HCT116 (cell line): Measurements from ENCODE around the gene ARMH4. TPM values are rescaled to one million over a fixed set of nuclear protein-coding genes. Genes with fewer than 3 reads are reported as not detected.

Source experiments
- ATAC-seq: fragments of 200-7000 bp; cut with Tn5 transposase; 2 replicates; pipeline ENCODE4 v1.9.1; 2020; ENCODE audit warnings: mild to moderate bottlenecking, moderate library complexity
- BruUV-seq: library from RNA; stranded (reverse); fragments of 400-500 nt; replicated peaks from 2 replicates; lab custom pipeline; 2021; lab: Mats Ljungman, UMichigan
- CTCF ChIA-PET: fragments of 300-600 bp; sonication (Branson Sonifier 250); formaldehyde crosslinking; loops from one replicate; lab custom pipeline; 2021; ENCODE audit warnings: antibody characterized with exemption; lab: Charles Lee
- POLR2A ChIA-PET: fragments of 300-600, 350-600 bp; sonication (Branson Sonifier 250); formaldehyde crosslinking; loops from one replicate; lab custom pipeline; 2021; ENCODE audit warnings: antibody characterized with exemption; lab: Charles Lee
- RAD21 ChIA-PET, 2 experiments: fragments of 300-600 bp; sonication (Branson Sonifier 250); formaldehyde crosslinking; loops; one replicate each; lab custom pipeline; 2023; ENCODE audit warnings: low total read pairs in 2 of 2; ENCODE audit not compliant: uncharacterized antibody in 2 of 2, unreplicated experiment in 2 of 2, low non-redundant PET in 1 of 2; lab: Charles Lee
- DNase-seq: peaks from one replicate; pipeline ENCODE4 v3.0.0-alpha.2; 2010; ENCODE audit warnings: low read depth, low spot score
- H2AFZ ChIP-seq: fragments of 200-600 bp; shearing (Covaris generic), sonication (generic); 2 replicates; pipeline ENCODE4 v1.6.1; 2017; ENCODE audit warnings: low read depth, mixed run types, mixed read lengths, antibody characterized with exemption, low read length; ENCODE audit not compliant: poor library complexity, severe bottlenecking
- H3K27ac ChIP-seq: 2 replicates; pipeline ENCODE4 v1.5.1; 2012; ENCODE audit warnings: low read depth, low read length
- H3K27me3 ChIP-seq: fragments of 200-600 bp; sonication (generic); 2 replicates; pipeline ENCODE4 v1.6.1; 2016; ENCODE audit warnings: mixed run types, low read length, mixed read lengths; ENCODE audit not compliant: insufficient read depth
- H3K36me3 ChIP-seq, 2 experiments: fragments of 200-500 bp in 1 of 2; fragments of 200-600 bp in 1 of 2; sonication (Bioruptor generic) in 1 of 2; sonication (generic) in 1 of 2; 2 replicates each; pipeline versions ENCODE4 v1.5.1 to v1.6.1; 2014 to 2016; ENCODE audit warnings: low read length in 2 of 2, inconsistent platforms in 1 of 2, mixed read lengths in 1 of 2, mixed run types in 1 of 2; ENCODE audit not compliant: insufficient read depth in 2 of 2, control insufficient read depth in 1 of 2
- H3K4me1 ChIP-seq, 2 experiments: fragments of 200-600 bp in 1 of 2; sonication (generic) in 1 of 2; 2 replicates each; pipeline versions ENCODE4 v1.5.1 to v1.6.1; 2012 to 2017; ENCODE audit warnings: low read length in 2 of 2, inconsistent platforms in 1 of 2, mild to moderate bottlenecking in 1 of 2, mixed read lengths in 1 of 2, mixed run types in 1 of 2, moderate library complexity in 1 of 2; ENCODE audit not compliant: insufficient read depth in 2 of 2, control insufficient read depth in 1 of 2
- H3K4me2 ChIP-seq: fragments of 200-600 bp; sonication (generic); 2 replicates; pipeline ENCODE4 v1.6.1; 2017; ENCODE audit warnings: mixed run types, low read length, mixed read lengths
- H3K4me3 ChIP-seq, 2 experiments: fragments of 200-600 bp in 1 of 2; sonication (generic) in 1 of 2; replicated peaks in 1 of 2; 2 replicates each; pipeline ENCODE4 v1.5.1; 2011 to 2016; ENCODE audit warnings: low read length in 2 of 2, control low read depth in 1 of 2, low read depth in 1 of 2, mild to moderate bottlenecking in 1 of 2, mixed read lengths in 1 of 2, mixed run types in 1 of 2
- H3K79me2 ChIP-seq: fragments of 200-600 bp; sonication (generic); 2 replicates; pipeline ENCODE4 v1.6.1; 2017; ENCODE audit warnings: mild to moderate bottlenecking, mixed run types, low read length, moderate library complexity, mixed read lengths; ENCODE audit not compliant: insufficient read depth
- H3K9ac ChIP-seq: fragments of 200-600 bp; sonication (generic); 2 replicates; pipeline ENCODE4 v1.6.1; 2016; ENCODE audit warnings: low read length, mixed read lengths
- H3K9me2 ChIP-seq: fragments of 200-600 bp; sonication (generic), shearing (Covaris generic); 2 replicates; pipeline ENCODE4 v1.6.1; 2017; ENCODE audit warnings: mixed run types, mild to moderate bottlenecking, moderate library complexity; ENCODE audit not compliant: insufficient read depth
- H3K9me3 ChIP-seq, 2 experiments: fragments of 200-500 bp in 1 of 2; fragments of 200-600 bp in 1 of 2; sonication (Bioruptor generic) in 1 of 2; sonication (generic) in 1 of 2; 2 replicates each; pipeline ENCODE4 v1.6.1; 2014 to 2017; ENCODE audit warnings: low read length in 2 of 2, mixed read lengths in 2 of 2, inconsistent platforms in 1 of 2, low read depth in 1 of 2, mild to moderate bottlenecking in 1 of 2, mixed run types in 1 of 2, moderate library complexity in 1 of 2; ENCODE audit not compliant: control insufficient read depth in 1 of 2, insufficient read depth in 1 of 2
- H4K20me1 ChIP-seq: fragments of 200-600 bp; sonication (generic), shearing (Covaris generic); 2 replicates; pipeline ENCODE4 v1.6.1; 2017; ENCODE audit warnings: mixed run types, mild to moderate bottlenecking, moderate library complexity; ENCODE audit not compliant: insufficient read depth
- CBX3 ChIP-seq: IDR thresholded peaks from 2 replicates; pipeline ENCODE4 v1.6.1; 2012; ENCODE audit warnings: low read depth
- CEBPB ChIP-seq: IDR thresholded peaks from 2 replicates; pipeline ENCODE4 v1.6.1; 2012; ENCODE audit warnings: low read depth
- EGR1 ChIP-seq: IDR thresholded peaks from 2 replicates; pipeline ENCODE4 v1.6.1; 2012; ENCODE audit warnings: low read depth
- EZH2 ChIP-seq: fragments of 200-600 bp; sonication (generic); IDR thresholded peaks from 2 replicates; pipeline ENCODE4 v1.6.1; 2017; ENCODE audit warnings: antibody characterized with exemption, mixed run types
- POLR2AphosphoS5 ChIP-seq: IDR thresholded peaks from 2 replicates; pipeline ENCODE4 v1.6.1; 2011; ENCODE audit warnings: mild to moderate bottlenecking, low read depth, low read length, moderate library complexity
- RAD21 ChIP-seq: IDR thresholded peaks from 2 replicates; pipeline ENCODE4 v1.6.1; 2012; ENCODE audit warnings: low read depth, mild to moderate bottlenecking
- SRF ChIP-seq: IDR thresholded peaks from 2 replicates; pipeline ENCODE4 v1.6.1; 2012; ENCODE audit warnings: low read depth
- TCF7L2 ChIP-seq: IDR thresholded peaks from 2 replicates; pipeline ENCODE4 v1.7.0; 2011; ENCODE audit warnings: borderline replicate concordance, inconsistent platforms; ENCODE audit not compliant: insufficient read depth, insufficient read length; ENCODE audit errors: extremely low read depth
- YY1 ChIP-seq: IDR thresholded peaks from 2 replicates; pipeline ENCODE4 v1.6.1; 2011; ENCODE audit warnings: low read length, low read depth, moderate library complexity, mild to moderate bottlenecking; ENCODE audit not compliant: insufficient replicate concordance; ENCODE audit errors: extremely low read depth
- ZFX ChIP-seq: fragments of 450-650 bp; IDR thresholded peaks from 2 replicates; pipeline ENCODE4 v1.6.1; 2017
- intact Hi-C: fragments of 100-400 bp; cut with micrococcal nuclease; formaldehyde crosslinking; loops from 2 replicates; pipeline ENCODE4 v1.10.0; 2022
- total RNA-seq: library from RNA; stranded (reverse); gene quantifications from one replicate; pipeline ENCODE4 v1.2.1, GENCODE V29; 2021; ENCODE audit not compliant: unreplicated experiment
- TF ChIP-seq, protein P1 (sequence below): IDR thresholded peaks from 2 replicates; pipeline ENCODE4 v1.6.1; 2012
- TF ChIP-seq, protein P2 (sequence below): IDR thresholded peaks from 2 replicates; pipeline ENCODE4 v1.6.1; 2012; ENCODE audit warnings: low read depth
- TF ChIP-seq, protein P3 (sequence below): IDR thresholded peaks from 2 replicates; pipeline ENCODE4 v1.6.1; 2012

ARMH4 gene
- total RNA-seq, 1 experiment from 2014 or later = 1.7 TPM

DNA sequence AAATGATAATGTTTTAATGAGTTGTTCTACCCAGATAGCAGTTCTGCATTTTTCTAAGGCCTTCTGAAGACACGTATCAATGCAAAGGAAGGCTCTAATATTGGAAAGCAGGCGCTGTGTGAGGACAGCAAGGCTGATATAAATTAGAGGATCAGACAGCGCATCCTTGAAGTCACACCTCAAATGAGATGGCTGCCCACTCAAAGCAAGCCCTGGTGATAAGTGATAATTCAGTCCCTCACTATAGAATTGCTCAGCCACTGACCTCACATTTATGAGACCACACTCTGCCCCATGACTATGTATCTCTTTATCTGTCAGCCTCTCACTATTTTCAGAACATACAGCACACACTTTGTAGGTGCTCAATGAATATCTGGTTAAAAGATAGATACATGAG is 62.4 kb downstream of the ARMH4 start:
- BruUV-seq = no TSS peak
- Histone ChIP-seq H3K36me3 (no peaks in the 10 kb centered on the region), H3K9me3 (no peaks in the 10 kb centered on the region), H3K9me2 (no peaks in the 10 kb centered on the region), H2AFZ (no peak overlapping the region), H3K4me2 (no peak overlapping the region), H3K79me2 (no peaks in the 10 kb centered on the region)
- ChIA-PET POLR2A (interaction anchor here (1.0 kb wide), 1 partner anchor 13 kb away, joined by 3 read pairs; no protein-coding TSS in a partner anchor), CTCF (no interaction called here), RAD21 (no interaction called here)
- TF ChIP-seq YY1 (no peak), ZFX (no peak), CEBPB (no peak), CBX3 (no peak), RAD21 (no peak), TCF7L2 (no peak), POLR2AphosphoS5 (no peak), EZH2 (no peak), SRF (no peak), EGR1 (no peak)
- TF ChIP-seq, protein P1, sequence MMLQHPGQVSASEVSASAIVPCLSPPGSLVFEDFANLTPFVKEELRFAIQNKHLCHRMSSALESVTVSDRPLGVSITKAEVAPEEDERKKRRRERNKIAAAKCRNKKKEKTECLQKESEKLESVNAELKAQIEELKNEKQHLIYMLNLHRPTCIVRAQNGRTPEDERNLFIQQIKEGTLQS = no peak
- TF ChIP-seq, protein P2, sequence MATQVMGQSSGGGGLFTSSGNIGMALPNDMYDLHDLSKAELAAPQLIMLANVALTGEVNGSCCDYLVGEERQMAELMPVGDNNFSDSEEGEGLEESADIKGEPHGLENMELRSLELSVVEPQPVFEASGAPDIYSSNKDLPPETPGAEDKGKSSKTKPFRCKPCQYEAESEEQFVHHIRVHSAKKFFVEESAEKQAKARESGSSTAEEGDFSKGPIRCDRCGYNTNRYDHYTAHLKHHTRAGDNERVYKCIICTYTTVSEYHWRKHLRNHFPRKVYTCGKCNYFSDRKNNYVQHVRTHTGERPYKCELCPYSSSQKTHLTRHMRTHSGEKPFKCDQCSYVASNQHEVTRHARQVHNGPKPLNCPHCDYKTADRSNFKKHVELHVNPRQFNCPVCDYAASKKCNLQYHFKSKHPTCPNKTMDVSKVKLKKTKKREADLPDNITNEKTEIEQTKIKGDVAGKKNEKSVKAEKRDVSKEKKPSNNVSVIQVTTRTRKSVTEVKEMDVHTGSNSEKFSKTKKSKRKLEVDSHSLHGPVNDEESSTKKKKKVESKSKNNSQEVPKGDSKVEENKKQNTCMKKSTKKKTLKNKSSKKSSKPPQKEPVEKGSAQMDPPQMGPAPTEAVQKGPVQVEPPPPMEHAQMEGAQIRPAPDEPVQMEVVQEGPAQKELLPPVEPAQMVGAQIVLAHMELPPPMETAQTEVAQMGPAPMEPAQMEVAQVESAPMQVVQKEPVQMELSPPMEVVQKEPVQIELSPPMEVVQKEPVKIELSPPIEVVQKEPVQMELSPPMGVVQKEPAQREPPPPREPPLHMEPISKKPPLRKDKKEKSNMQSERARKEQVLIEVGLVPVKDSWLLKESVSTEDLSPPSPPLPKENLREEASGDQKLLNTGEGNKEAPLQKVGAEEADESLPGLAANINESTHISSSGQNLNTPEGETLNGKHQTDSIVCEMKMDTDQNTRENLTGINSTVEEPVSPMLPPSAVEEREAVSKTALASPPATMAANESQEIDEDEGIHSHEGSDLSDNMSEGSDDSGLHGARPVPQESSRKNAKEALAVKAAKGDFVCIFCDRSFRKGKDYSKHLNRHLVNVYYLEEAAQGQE = no peak
- TF ChIP-seq, protein P3, sequence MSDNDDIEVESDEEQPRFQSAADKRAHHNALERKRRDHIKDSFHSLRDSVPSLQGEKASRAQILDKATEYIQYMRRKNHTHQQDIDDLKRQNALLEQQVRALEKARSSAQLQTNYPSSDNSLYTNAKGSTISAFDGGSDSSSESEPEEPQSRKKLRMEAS = no peak
- TF ChIP-seq, all 23 proteins: peak for 0
- no peak for ATAC-seq
- Histone ChIP-seq H3K9ac (no peak overlapping the region), H3K27me3 (no peaks in the 10 kb centered on the region), H3K27ac (no peak overlapping the region), H4K20me1 (no peaks in the 10 kb centered on the region), H3K4me1 (no peaks in the 10 kb centered on the region), H3K4me3 (no peak overlapping the region)
- DNase-seq = no peak
- intact Hi-C loops = no loop called here
